GM23248 (cell line): Measurements from ENCODE around the gene RBP5. TPM values are rescaled to one million over a fixed set of nuclear protein-coding genes. Genes with fewer than 3 reads are reported as not detected.

Source experiments
- DNase-seq: peaks from one replicate; pipeline ENCODE4 v3.0.0-alpha.2; 2015
- H2AFZ ChIP-seq: fragments of 200-600 bp; sonication (generic); 2 replicates; pipeline ENCODE4 v1.6.1; 2016; ENCODE audit warnings: antibody characterized with exemption
- H3F3A ChIP-seq: fragments of 200-600 bp; sonication (generic); 2 replicates; pipeline ENCODE4 v1.6.1; 2016; ENCODE audit warnings: mild to moderate bottlenecking, antibody characterized with exemption, mixed run types; ENCODE audit not compliant: insufficient read depth
- H3K27ac ChIP-seq: fragments of 200-600 bp; sonication (generic); 2 replicates; pipeline ENCODE4 v1.5.1; 2016; ENCODE audit warnings: mild to moderate bottlenecking
- H3K27me3 ChIP-seq: fragments of 200-600 bp; sonication (generic); replicated peaks from 2 replicates; pipeline ENCODE4 v1.6.1; 2016; ENCODE audit warnings: mild to moderate bottlenecking; ENCODE audit not compliant: insufficient read depth
- H3K36me3 ChIP-seq: fragments of 200-600 bp; sonication (generic); 2 replicates; pipeline ENCODE4 v1.6.1; 2016; ENCODE audit warnings: low read depth, mild to moderate bottlenecking
- H3K4me1 ChIP-seq: fragments of 200-600 bp; sonication (generic); 2 replicates; pipeline ENCODE4 v1.6.1; 2016; ENCODE audit warnings: mild to moderate bottlenecking; ENCODE audit not compliant: insufficient read depth
- H3K4me2 ChIP-seq: fragments of 200-600 bp; sonication (generic); one replicate; pipeline ENCODE4 v1.6.1; 2016; ENCODE audit warnings: mild to moderate bottlenecking; ENCODE audit not compliant: unreplicated experiment
- H3K4me3 ChIP-seq: fragments of 200-600 bp; sonication (generic); 2 replicates; pipeline ENCODE4 v1.5.1; 2016; ENCODE audit warnings: mild to moderate bottlenecking
- H3K79me2 ChIP-seq: fragments of 200-600 bp; sonication (generic); 2 replicates; pipeline ENCODE4 v1.6.1; 2016; ENCODE audit warnings: mild to moderate bottlenecking; ENCODE audit not compliant: insufficient read depth
- H3K9ac ChIP-seq: fragments of 200-600 bp; sonication (generic); 2 replicates; pipeline ENCODE4 v1.6.1; 2016; ENCODE audit warnings: mild to moderate bottlenecking
- H3K9me2 ChIP-seq: fragments of 200-600 bp; sonication (generic); 2 replicates; pipeline ENCODE4 v1.6.1; 2016; ENCODE audit warnings: mixed run types, mild to moderate bottlenecking, moderate library complexity; ENCODE audit not compliant: insufficient read depth
- H3K9me3 ChIP-seq: fragments of 200-600 bp; sonication (generic); one replicate; pipeline ENCODE4 v1.6.1; 2017; ENCODE audit warnings: low read depth
- H4K20me1 ChIP-seq: fragments of 200-600 bp; sonication (generic); 2 replicates; pipeline ENCODE4 v1.6.0; 2016; ENCODE audit not compliant: insufficient read depth
- EZH2 ChIP-seq: fragments of 200-600 bp; sonication (generic); IDR thresholded peaks from 2 replicates; pipeline ENCODE4 v1.6.1; 2018; ENCODE audit warnings: antibody characterized with exemption, mild to moderate bottlenecking; ENCODE audit not compliant: insufficient read depth, poor library complexity, severe bottlenecking
- EZH2phosphoT487 ChIP-seq: fragments of 200-600 bp; sonication (generic); IDR thresholded peaks from 2 replicates; pipeline ENCODE4 v1.6.1; 2018; ENCODE audit warnings: antibody characterized with exemption, moderate library complexity, mild to moderate bottlenecking, low read depth; ENCODE audit not compliant: insufficient read depth
- WGBS, 2 experiments: methylation state at CpG; one replicate each; pipeline ENCODE4 v1.1.6; 2015 to 2017; ENCODE audit warnings: low lambda C conversion rate in 2 of 2, low coverage in 1 of 2; ENCODE audit errors: missing lambda C conversion rate in 2 of 2; 5-methylcytosine and 5-hydroxymethylcytosine counted together
- in situ Hi-C: fragments of 300-500 bp; cut with MboI; formaldehyde crosslinking; loops from 2 replicates; pipeline ENCODE4 v1.15.0; 2020
- polyA plus RNA-seq: library from polyadenylated mRNA; unstranded; fragments of >200 nt; fragmentation: Nextera tagmentation; extraction: Ambion mirVana; gene quantifications from 2 replicates; pipeline ENCODE4 v1.2.1, GENCODE V29; 2016
- total RNA-seq: library from RNA; depleted of rRNA; stranded (reverse); fragments of >200 nt; shearing (Covaris generic); gene quantifications from 2 replicates; pipeline ENCODE4 v1.2.3, GENCODE V29; 2014

Gene RBP5
- total and polyA plus RNA-seq, 2 experiments from 2014 or later: 0.38 TPM; not detected in 1

DNA sequence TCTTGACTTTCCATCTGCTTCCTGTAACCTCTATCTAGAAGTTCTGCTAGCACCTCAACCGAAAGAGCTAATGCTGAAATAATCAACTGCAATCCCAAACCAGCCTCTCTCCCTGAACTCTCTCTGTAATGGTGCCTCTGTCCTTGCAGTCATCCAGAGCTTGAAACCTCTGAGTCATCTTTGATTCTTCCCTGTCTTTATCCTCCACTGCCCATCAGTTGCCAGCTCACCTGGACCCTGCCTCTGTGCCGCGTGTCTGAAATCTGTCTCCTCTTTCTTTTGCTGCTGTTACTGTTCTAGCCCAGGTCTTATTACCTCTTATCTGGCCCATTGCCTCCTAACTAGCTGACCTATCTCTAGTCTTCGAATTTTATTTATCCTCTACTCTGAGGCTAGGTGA, 17.0 kb upstream of the RBP5 start:
- Histone ChIP-seq H3K4me1 (peaks cover 11% of the 10 kb centered on the region; the same call in 1 of the 2 replicates), H3K27ac (no peak overlapping the region), H3K36me3 (0 out of 2 replicates have a peak, but pooled peaks cover 10% of the 10 kb centered on the region), H3K27me3 (no peaks in the 10 kb centered on the region), H3K4me3 (no peak overlapping the region), H4K20me1 (no peaks in the 10 kb centered on the region), H3K79me2 (no peaks in the 10 kb centered on the region), H3K9me2 (no peaks in the 10 kb centered on the region), H3F3A (0 out of 2 replicates have a peak, but pooled peaks cover 4% of the 10 kb centered on the region), H2AFZ (no peak overlapping the region), H3K4me2 (no peak overlapping the region), H3K9me3 (no peaks in the 10 kb centered on the region), H3K9ac (no peak overlapping the region)
- DNase-seq: peak; percentile 29
- in situ Hi-C loops: no loop called here
- TF ChIP-seq EZH2 (no peak), EZH2phosphoT487 (no peak)
- 70 to 72% methylated on average over 4 of the region's 4 CpGs for WGBS, 2 experiments

DNA sequence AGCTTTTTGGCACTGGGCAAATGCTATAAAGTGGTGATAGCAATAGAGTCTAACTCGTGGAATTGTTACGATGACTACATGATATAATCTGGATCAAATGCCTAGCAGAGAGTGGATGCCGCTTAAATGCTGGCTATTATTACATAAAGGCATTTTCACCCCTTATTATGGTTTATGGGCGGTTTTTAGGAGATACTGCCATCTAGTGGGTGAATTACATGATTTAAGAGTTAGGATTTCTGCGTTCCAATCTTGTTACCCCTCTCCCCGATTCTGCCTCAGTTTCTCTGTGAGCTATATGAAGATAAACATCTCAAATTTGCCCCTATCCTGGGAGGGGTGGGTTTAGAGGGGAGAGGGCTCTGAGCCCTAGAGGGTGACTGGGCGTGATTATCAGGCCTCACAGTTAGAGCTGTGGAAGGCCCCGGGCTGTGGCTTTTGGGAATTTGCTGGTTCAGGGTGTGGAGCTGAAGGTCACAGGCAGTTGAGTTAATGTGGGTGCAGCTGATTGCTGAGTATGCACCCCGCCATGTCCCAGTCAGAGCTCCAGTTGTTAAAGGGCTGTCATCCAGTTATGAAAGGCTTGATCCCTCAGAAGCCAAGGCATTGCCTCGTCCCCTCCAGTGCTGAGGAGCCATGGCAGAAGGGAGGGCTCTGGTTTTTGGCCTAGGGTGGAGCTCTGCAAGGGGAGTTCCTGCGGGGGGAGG, 15.9 kb upstream of the RBP5 start:
- peak; percentile 62 for DNase-seq
- Histone ChIP-seq H3K27me3 (no peaks in the 10 kb centered on the region), H3K79me2 (no peaks in the 10 kb centered on the region), H3K27ac (no peak overlapping the region), H3K9ac (no peak overlapping the region), H3K9me3 (no peaks in the 10 kb centered on the region), H2AFZ (peak overlapping the region; percentile 56; the same call in 1 of the 2 replicates), H3K36me3 (0 out of 2 replicates have a peak, but pooled peaks cover 7% of the 10 kb centered on the region), H4K20me1 (no peaks in the 10 kb centered on the region), H3K4me1 (peaks cover 11% of the 10 kb centered on the region; the same call in 1 of the 2 replicates), H3K4me3 (no peak overlapping the region), H3K9me2 (no peaks in the 10 kb centered on the region), H3K4me2 (no peak overlapping the region), H3F3A (0 out of 2 replicates have a peak, but pooled peaks cover 4% of the 10 kb centered on the region)
- in situ Hi-C loops: no loop called here
- TF ChIP-seq EZH2phosphoT487 (no peak), EZH2 (no peak)
- WGBS, 2 experiments: 31 to 33% methylated on average over 11 of the region's 11 CpGs

DNA sequence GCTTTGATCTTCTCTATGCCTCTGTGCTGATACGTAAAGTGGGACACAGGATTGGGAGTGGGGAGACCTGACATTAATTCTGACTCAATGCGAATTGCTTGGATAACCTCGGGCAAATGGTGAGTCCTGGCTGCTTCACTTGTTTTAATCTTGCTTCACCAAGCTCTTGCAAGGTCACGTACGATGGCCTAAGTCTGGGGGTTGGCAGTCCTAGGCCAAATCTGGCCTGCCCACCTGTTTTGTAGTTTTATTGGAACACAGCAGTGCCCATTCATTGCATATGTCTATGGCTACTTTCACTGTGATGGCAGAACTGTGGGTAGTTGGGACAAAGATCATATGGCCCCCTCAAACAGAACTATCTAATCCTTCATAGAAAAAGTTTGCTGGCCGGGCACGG, 14.9 kb upstream of the RBP5 start:
- Histone ChIP-seq H3K9me3 (no peaks in the 10 kb centered on the region), H3F3A (0 out of 2 replicates have a peak, but pooled peaks cover 4% of the 10 kb centered on the region), H3K4me3 (no peak overlapping the region), H3K27ac (no peak overlapping the region), H3K79me2 (no peaks in the 10 kb centered on the region), H3K9me2 (no peaks in the 10 kb centered on the region), H3K4me2 (no peak overlapping the region), H3K36me3 (peaks cover 8% of the 10 kb centered on the region; the same call in 1 of the 2 replicates), H3K9ac (no peak overlapping the region), H3K4me1 (peaks cover 11% of the 10 kb centered on the region; the same call in 1 of the 2 replicates), H4K20me1 (no peaks in the 10 kb centered on the region), H2AFZ (no peak overlapping the region), H3K27me3 (no peaks in the 10 kb centered on the region)
- WGBS, 2 experiments: 88 to 89% methylated on average over 7 of the region's 7 CpGs
- in situ Hi-C loops: no loop called here
- TF ChIP-seq EZH2phosphoT487 (no peak), EZH2 (no peak)
- no peak for DNase-seq

DNA sequence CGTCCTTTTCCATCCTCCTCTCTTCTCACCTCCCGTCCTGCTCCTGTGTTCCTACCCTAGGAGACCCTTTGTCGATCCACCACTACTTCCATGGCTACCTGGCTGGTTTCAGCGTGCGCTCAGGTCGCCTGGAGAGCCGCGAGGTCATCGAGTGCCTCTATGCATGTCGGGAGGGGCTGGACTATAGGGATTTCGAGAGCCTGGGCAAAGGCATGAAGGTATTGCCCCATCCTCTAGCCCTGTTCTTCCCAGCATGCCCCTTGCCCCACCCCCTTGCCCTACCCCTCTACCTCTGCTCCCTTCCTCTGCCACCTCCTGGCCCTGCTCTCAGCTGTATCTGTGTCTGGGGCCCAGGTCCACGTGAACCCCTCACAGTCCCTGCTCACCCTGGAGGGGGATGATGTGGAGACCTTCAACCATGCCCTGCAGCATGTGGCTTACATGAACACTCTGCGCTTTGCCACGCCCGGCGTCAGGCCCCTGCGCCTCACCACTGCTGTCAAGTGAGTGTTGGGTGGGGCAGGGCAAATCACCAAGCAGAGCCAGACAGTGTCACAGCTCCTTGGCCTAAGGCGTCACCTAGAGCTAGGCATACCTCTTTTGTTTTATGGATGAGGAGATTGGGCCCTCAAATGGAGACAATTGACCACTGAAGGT, 14.2 kb upstream of the RBP5 start:
- Histone ChIP-seq H3K4me1 (peaks cover 11% of the 10 kb centered on the region; the same call in 1 of the 2 replicates), H3K27ac (no peak overlapping the region), H3K79me2 (no peaks in the 10 kb centered on the region), H3F3A (0 out of 2 replicates have a peak, but pooled peaks cover 4% of the 10 kb centered on the region), H3K4me3 (no peak overlapping the region), H3K4me2 (no peak overlapping the region), H2AFZ (no peak overlapping the region), H4K20me1 (no peaks in the 10 kb centered on the region), H3K9ac (no peak overlapping the region), H3K27me3 (no peaks in the 10 kb centered on the region), H3K36me3 (peaks cover 3% of the 10 kb centered on the region; the same call in 1 of the 2 replicates), H3K9me2 (no peaks in the 10 kb centered on the region), H3K9me3 (no peaks in the 10 kb centered on the region)
- WGBS, 2 experiments: 86 to 87% methylated on average over 18 of the region's 18 CpGs
- DNase-seq: no peak
- in situ Hi-C loops: no loop called here
- no peak for TF ChIP-seq EZH2
- no peak for TF ChIP-seq EZH2phosphoT487
